Fibroblast of lung (primary cell): ENCODE measurements around the gene ABL2. TPM values are rescaled to one million over a fixed set of nuclear protein-coding genes. Genes with fewer than 3 reads are reported as not detected.
A peak's percentile ranks its signal among the peaks of the same experiment; 100 is the strongest.

Experiments used
- DNase-seq, 2 donors: peaks; one replicate each; pipeline versions ENCODE4 v3.0.0 to v3.0.0-alpha.2; 2010; ENCODE audit warnings: low read depth in 2 of 2
- H2AFZ ChIP-seq: 2 replicates; pipeline ENCODE4 v1.5.1; 2012; ENCODE audit warnings: low read length, control low read depth, inconsistent platforms
- H3K27ac ChIP-seq: 2 replicates; pipeline ENCODE4 v1.5.1; 2011; ENCODE audit warnings: low read length, control low read depth; ENCODE audit not compliant: insufficient read depth
- H3K27me3 ChIP-seq: 2 replicates; pipeline ENCODE4 v1.5.1; 2011; ENCODE audit warnings: mild to moderate bottlenecking, low read length; ENCODE audit not compliant: control insufficient read depth, insufficient read depth
- H3K36me3 ChIP-seq: 2 replicates; pipeline ENCODE4 v1.5.1; 2011; ENCODE audit warnings: low read length; ENCODE audit not compliant: control insufficient read depth, insufficient read depth
- H3K4me1 ChIP-seq: 2 replicates; pipeline ENCODE4 v1.5.1; 2011; ENCODE audit warnings: low read length; ENCODE audit not compliant: control insufficient read depth, insufficient read depth; ENCODE audit errors: extremely low read depth
- H3K4me2 ChIP-seq: 2 replicates; pipeline ENCODE4 v1.5.1; 2011; ENCODE audit warnings: low read length, control low read depth; ENCODE audit not compliant: insufficient read depth; ENCODE audit errors: extremely low read depth
- H3K4me3 ChIP-seq, 4 experiments: fragments of 200-600 bp in 1 of 4; sonication (generic) in 1 of 4; replicated peaks in 1 of 4; 2 replicates each; pipeline ENCODE4 v1.5.1; 2011 to 2016; ENCODE audit warnings: low read length in 4 of 4, low read depth in 3 of 4, mild to moderate bottlenecking in 3 of 4, control low read depth in 2 of 4, inconsistent platforms in 1 of 4, mixed read lengths in 1 of 4; ENCODE audit not compliant: insufficient read depth in 1 of 4; ENCODE audit errors: control extremely low read depth in 1 of 4
- H3K79me2 ChIP-seq: 2 replicates; pipeline ENCODE4 v1.5.1; 2012; ENCODE audit warnings: mild to moderate bottlenecking, low read length, inconsistent platforms; ENCODE audit not compliant: control insufficient read depth, insufficient read depth
- H3K9ac ChIP-seq: 2 replicates; pipeline ENCODE4 v1.5.1; 2011; ENCODE audit warnings: mild to moderate bottlenecking, low read length, control low read depth; ENCODE audit not compliant: insufficient read depth
- H3K9me3 ChIP-seq: 2 replicates; pipeline ENCODE4 v1.5.1; 2012; ENCODE audit warnings: low read depth, low read length; ENCODE audit not compliant: control insufficient read depth, insufficient read depth
- H4K20me1 ChIP-seq: 2 replicates; pipeline ENCODE4 v1.5.1; 2011; ENCODE audit warnings: low read length; ENCODE audit not compliant: control insufficient read depth, insufficient read depth; ENCODE audit errors: extremely low read depth
- CTCF ChIP-seq, 2 donors: IDR thresholded peaks in 1 of 2; conservative IDR thresholded peaks in 1 of 2; 1 replicate in 1 of 2; 2 replicates in 1 of 2; pipeline ENCODE4 v1.5.1; 2011 to 2012; ENCODE audit warnings: low read length in 2 of 2, control low read depth in 1 of 2, inconsistent platforms in 1 of 2, low read depth in 1 of 2, mild to moderate bottlenecking in 1 of 2
- EZH2 ChIP-seq: IDR thresholded peaks from 2 replicates; pipeline ENCODE4 v1.5.1; 2012; ENCODE audit warnings: low read length, control low read depth, mild to moderate bottlenecking; ENCODE audit errors: missing control alignments
- polyA plus RNA-seq, 2 donors: library from polyadenylated mRNA; depleted of rRNA in 1 of 2; stranded (reverse) in 1 of 2; unstranded in 1 of 2; fragments of >200 nt; gene quantifications; 2 replicates each; pipeline ENCODE4 v1.2.1, GENCODE V29; 2011 to 2012; ENCODE audit warnings: missing spikeins in 1 of 2
- total RNA-seq: library from RNA; depleted of rRNA; stranded (reverse); fragments of >200 nt; gene quantifications from 2 replicates; pipeline ENCODE4 v1.2.1, GENCODE V29; 2014

The ABL2 gene
- total and polyA plus RNA-seq, 2 donors (not counting 1 experiment from before 2014, with no cell fraction given) = 36.1 to 85.4 TPM

DNA sequence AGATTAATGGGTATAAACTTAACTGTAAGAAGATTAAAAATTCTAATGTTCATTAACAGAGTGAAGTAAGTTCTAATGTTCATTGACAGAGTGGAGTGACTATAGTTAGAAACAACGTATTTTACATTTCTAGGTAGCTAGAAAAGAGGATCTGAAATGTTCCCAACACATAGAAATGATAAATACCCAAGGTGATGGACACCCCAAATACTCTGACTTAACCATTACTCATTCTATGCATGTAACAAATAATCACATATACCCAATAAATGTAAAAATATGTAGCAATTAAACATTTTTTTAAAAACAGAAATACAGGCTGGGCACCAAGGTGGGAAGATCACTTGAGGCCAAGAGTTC is 62.1 kb downstream of the ABL2 start:
- no peak overlapping the region for H3K4me3 ChIP-seq
- H3K4me1 ChIP-seq = peaks cover 3% of the 10 kb centered on the region
- TF ChIP-seq CTCF (conservative IDR thresholded peaks at IDR 0.05 in 1 of 2, IDR thresholded peaks at IDR 0.05 in 1 of 2; ENCODE audit: low read depth in 1 of 2, low read length in 2 of 2) (no peak), EZH2 (no peak)
- H3K9me3 ChIP-seq = no peaks in the 10 kb centered on the region
- no peaks in the 10 kb centered on the region for H3K36me3 ChIP-seq
- no peak overlapping the region for H2AFZ ChIP-seq
- H3K9ac ChIP-seq = no peak overlapping the region
- H3K4me2 ChIP-seq = no peak overlapping the region
- no peak overlapping the region for H3K27ac ChIP-seq
- no peak for DNase-seq
- peaks cover 21% of the 10 kb centered on the region for H3K79me2 ChIP-seq
- H3K27me3 ChIP-seq = no peaks in the 10 kb centered on the region
- H4K20me1 ChIP-seq = no peaks in the 10 kb centered on the region

DNA sequence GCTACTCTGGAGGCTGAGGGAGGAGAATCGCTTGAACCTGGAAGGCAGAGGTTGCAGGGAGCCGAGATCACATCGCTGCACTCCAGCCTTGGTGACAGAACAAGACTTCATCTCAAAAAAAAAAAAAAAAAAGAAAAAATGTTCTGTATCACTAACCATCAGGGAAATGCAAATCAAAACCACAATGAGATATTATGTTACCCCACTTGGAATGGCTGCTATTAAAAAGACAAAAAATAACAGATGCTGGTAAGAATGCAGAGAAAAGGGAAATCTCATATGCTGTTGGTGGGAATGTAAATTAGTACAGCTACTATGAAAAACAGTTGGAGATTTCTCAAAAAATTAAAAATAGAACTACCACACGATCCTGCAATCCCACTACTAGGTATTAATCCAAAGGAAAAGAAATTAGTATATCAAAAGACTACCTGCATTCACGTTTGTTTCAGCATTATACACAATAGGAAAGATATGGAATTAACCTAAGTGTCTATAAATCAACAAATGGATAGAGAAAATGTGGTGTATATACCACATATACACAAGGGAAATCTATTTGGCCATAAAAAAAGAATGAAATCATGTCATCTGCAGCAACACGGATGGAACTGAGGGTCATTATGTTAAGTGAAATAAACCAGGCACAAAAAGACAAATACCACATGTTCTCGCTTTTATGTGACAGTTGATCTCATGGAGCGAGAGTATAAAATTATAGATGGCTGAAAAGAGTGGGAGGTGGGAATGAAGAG is 62.6 kb downstream of the ABL2 start:
- no peak overlapping the region for H2AFZ ChIP-seq
- H3K4me2 ChIP-seq = no peak overlapping the region
- H3K4me1 ChIP-seq = peaks cover 3% of the 10 kb centered on the region
- TF ChIP-seq CTCF (conservative IDR thresholded peaks at IDR 0.05 in 1 of 2, IDR thresholded peaks at IDR 0.05 in 1 of 2; ENCODE audit: low read depth in 1 of 2, low read length in 2 of 2) = no peak
- no peak for TF ChIP-seq EZH2
- no peak overlapping the region for H3K27ac ChIP-seq
- H3K27me3 ChIP-seq = no peaks in the 10 kb centered on the region
- peak; percentile 25 to 73 for DNase-seq
- H3K4me3 ChIP-seq = no peak overlapping the region
- H3K36me3 ChIP-seq = no peaks in the 10 kb centered on the region
- peaks cover 21% of the 10 kb centered on the region for H3K79me2 ChIP-seq
- no peak overlapping the region for H3K9ac ChIP-seq
- H4K20me1 ChIP-seq = no peaks in the 10 kb centered on the region
- H3K9me3 ChIP-seq = no peaks in the 10 kb centered on the region

GRCh38 chr1:179164494-179164893 is 65.0 kb downstream of the ABL2 start:
- Histone ChIP-seq H2AFZ (no peak overlapping the region), H4K20me1 (no peaks in the 10 kb centered on the region), H3K27ac (no peak overlapping the region), H3K9me3 (no peaks in the 10 kb centered on the region), H3K27me3 (no peaks in the 10 kb centered on the region), H3K4me3 (no peak overlapping the region), H3K4me1 (peaks cover 3% of the 10 kb centered on the region), H3K36me3 (no peaks in the 10 kb centered on the region), H3K4me2 (peak overlapping the region; percentile 17), H3K9ac (no peak overlapping the region), H3K79me2 (peaks cover 23% of the 10 kb centered on the region)
- DNase-seq = peak; percentile 24 to 91
- TF ChIP-seq EZH2 (no peak), CTCF (conservative IDR thresholded peaks at IDR 0.05 in 1 of 2, IDR thresholded peaks at IDR 0.05 in 1 of 2; ENCODE audit: low read depth in 1 of 2, low read length in 2 of 2) (no peak)
